Measurements from ENCODE around the gene PDE1A.

DNA sequence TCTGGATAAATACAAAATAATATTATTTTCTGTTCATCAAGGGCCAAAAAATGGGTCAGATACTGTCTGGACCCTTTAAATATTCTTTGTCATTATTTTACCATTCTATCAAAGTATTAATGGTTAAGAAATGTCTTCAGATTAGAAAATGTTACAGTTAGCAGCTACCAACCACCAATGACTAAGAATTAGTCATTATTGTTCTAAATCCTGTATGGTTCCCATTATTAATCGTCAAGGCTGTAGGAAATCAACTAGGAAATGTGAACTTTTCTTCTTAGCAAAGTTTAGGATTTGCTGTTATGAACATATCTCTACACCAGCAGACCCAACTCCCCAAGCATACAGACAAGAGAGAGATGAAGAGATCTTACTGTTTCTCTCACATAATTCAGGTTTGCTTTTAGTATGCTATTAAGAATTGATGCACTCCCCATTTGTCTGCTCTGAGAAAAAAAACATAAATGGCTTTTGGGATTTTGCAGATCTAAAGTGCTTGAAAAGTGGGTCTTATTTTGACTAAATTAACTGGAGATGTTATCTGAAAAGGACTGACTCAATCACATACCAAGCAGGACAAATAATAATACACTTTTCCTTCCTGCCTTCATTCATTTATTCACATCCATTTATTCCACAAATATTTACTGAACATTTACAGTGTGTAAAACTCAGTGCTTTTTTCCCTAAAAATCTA, 293.5 kb downstream of the PDE1A start:
- TF ChIP-seq, protein P1, sequence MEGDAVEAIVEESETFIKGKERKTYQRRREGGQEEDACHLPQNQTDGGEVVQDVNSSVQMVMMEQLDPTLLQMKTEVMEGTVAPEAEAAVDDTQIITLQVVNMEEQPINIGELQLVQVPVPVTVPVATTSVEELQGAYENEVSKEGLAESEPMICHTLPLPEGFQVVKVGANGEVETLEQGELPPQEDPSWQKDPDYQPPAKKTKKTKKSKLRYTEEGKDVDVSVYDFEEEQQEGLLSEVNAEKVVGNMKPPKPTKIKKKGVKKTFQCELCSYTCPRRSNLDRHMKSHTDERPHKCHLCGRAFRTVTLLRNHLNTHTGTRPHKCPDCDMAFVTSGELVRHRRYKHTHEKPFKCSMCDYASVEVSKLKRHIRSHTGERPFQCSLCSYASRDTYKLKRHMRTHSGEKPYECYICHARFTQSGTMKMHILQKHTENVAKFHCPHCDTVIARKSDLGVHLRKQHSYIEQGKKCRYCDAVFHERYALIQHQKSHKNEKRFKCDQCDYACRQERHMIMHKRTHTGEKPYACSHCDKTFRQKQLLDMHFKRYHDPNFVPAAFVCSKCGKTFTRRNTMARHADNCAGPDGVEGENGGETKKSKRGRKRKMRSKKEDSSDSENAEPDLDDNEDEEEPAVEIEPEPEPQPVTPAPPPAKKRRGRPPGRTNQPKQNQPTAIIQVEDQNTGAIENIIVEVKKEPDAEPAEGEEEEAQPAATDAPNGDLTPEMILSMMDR (IDR thresholded peaks at IDR 0.05): no peak
- no peak for TF ChIP-seq EZH2 (IDR thresholded peaks at IDR 0.05; ENCODE audit: borderline replicate concordance, insufficient read depth, low read depth, low read length, poor library complexity, severe bottlenecking)

All from B cell (primary cell).